GM23338 (cell line): ENCODE measurements around the gene TMEM200C. TPM values are rescaled to one million over a fixed set of nuclear protein-coding genes. Genes with fewer than 3 reads are reported as not detected.

Source experiments
- CREB1 ChIP-seq: fragments of 250-450 bp; sonication (Bioruptor Pico); IDR thresholded peaks from 2 replicates; pipeline ENCODE4 v1.5.0; 2020; ENCODE audit warnings: low read depth, mild to moderate bottlenecking, moderate library complexity
- EZH2 ChIP-seq: fragments of 200-600 bp; sonication (generic); IDR thresholded peaks from one replicate; pipeline ENCODE4 v1.8.0; 2017; ENCODE audit warnings: antibody characterized with exemption, mild to moderate bottlenecking, low read depth; ENCODE audit not compliant: unreplicated experiment
- EZH2phosphoT487 ChIP-seq: fragments of 200-600 bp; sonication (generic); IDR thresholded peaks from one replicate; pipeline ENCODE4 v1.8.1; 2018; ENCODE audit warnings: antibody characterized with exemption; ENCODE audit not compliant: unreplicated experiment
- POLR2AphosphoS5 ChIP-seq: IDR thresholded peaks from 2 replicates; pipeline ENCODE4 v1.6.1; 2016; ENCODE audit warnings: antibody characterized with exemption, low read depth
- REST ChIP-seq: IDR thresholded peaks from one replicate; pipeline ENCODE4 v1.6.1; 2018; ENCODE audit warnings: antibody characterized with exemption; ENCODE audit not compliant: unreplicated experiment
- STAT1 ChIP-seq: IDR thresholded peaks from one replicate; pipeline ENCODE4 v1.6.1; 2016; ENCODE audit warnings: antibody characterized with exemption; ENCODE audit not compliant: unreplicated experiment
- ZNF114 ChIP-seq: fragments of 250-450 bp; sonication (Bioruptor Pico); IDR thresholded peaks from 2 replicates; pipeline ENCODE4 v1.5.0; 2020; ENCODE audit warnings: mild to moderate bottlenecking, moderate library complexity
- ZNF462 ChIP-seq: fragments of 250-450 bp; sonication (Bioruptor Pico); IDR thresholded peaks from 2 replicates; pipeline ENCODE4 v1.5.0; 2020; ENCODE audit warnings: mild to moderate bottlenecking, moderate library complexity
- polyA plus RNA-seq: library from polyadenylated mRNA; unstranded; fragments of >200 nt; fragmentation: Nextera tagmentation; extraction: Ambion mirVana; gene quantifications from 2 replicates; pipeline ENCODE4 v1.2.1, GENCODE V29; 2016
- total RNA-seq: library from RNA; depleted of rRNA; stranded (reverse); fragments of >200 nt; shearing (Covaris generic); gene quantifications from 2 replicates; pipeline ENCODE4 v1.2.3, GENCODE V29; 2014
- TF ChIP-seq, protein P1 (sequence below), 2 experiments: fragments of 200-600 bp in 1 of 2; sonication (generic) in 1 of 2; conservative IDR thresholded peaks; 2 replicates each; pipeline versions ENCODE4 v1.5.1 to v1.6.1; 2016 to 2017; ENCODE audit warnings: antibody characterized with exemption in 2 of 2, low read depth in 2 of 2, mild to moderate bottlenecking in 2 of 2, moderate library complexity in 1 of 2

The TMEM200C gene
- total and polyA plus RNA-seq, 2 experiments from 2014 or later: 0.53 to 6.1 TPM

GRCh38 chr18:5892823-5893431, 2.4 kb downstream of the TMEM200C start (continued):
- TF ChIP-seq ZNF462: no peak
- TF ChIP-seq ZNF114 (CRISPR knock-in tag): no peak
- TF ChIP-seq POLR2AphosphoS5: no peak
- TF ChIP-seq REST: no peak
- TF ChIP-seq, protein P1, sequence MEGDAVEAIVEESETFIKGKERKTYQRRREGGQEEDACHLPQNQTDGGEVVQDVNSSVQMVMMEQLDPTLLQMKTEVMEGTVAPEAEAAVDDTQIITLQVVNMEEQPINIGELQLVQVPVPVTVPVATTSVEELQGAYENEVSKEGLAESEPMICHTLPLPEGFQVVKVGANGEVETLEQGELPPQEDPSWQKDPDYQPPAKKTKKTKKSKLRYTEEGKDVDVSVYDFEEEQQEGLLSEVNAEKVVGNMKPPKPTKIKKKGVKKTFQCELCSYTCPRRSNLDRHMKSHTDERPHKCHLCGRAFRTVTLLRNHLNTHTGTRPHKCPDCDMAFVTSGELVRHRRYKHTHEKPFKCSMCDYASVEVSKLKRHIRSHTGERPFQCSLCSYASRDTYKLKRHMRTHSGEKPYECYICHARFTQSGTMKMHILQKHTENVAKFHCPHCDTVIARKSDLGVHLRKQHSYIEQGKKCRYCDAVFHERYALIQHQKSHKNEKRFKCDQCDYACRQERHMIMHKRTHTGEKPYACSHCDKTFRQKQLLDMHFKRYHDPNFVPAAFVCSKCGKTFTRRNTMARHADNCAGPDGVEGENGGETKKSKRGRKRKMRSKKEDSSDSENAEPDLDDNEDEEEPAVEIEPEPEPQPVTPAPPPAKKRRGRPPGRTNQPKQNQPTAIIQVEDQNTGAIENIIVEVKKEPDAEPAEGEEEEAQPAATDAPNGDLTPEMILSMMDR (conservative IDR thresholded peaks at IDR 0.05; ENCODE audit: low read depth in 2 of 2): no peak
- no peak for TF ChIP-seq EZH2
- no peak for TF ChIP-seq CREB1 (CRISPR knock-in tag)
- no peak for TF ChIP-seq EZH2phosphoT487
- no peak for TF ChIP-seq STAT1
